Tibial artery (tissue), 4 donors: ENCODE measurements around the gene PRKCB.

Experiments
- DNase-seq, 2 donors: peaks; one replicate each; pipeline ENCODE4 v3.0.0-alpha.2; 2019
- H3K27ac ChIP-seq, 2 donors: fragments of 200-600 bp; sonication (generic) in 1 of 2; 1 replicate in 1 of 2; 2 replicates in 1 of 2; pipeline ENCODE4 v1.5.1; 2018 to 2019; ENCODE audit warnings: mild to moderate bottlenecking in 1 of 2
- H3K27me3 ChIP-seq, 2 donors: fragments of 200-600 bp; sonication (generic) in 1 of 2; one replicate each; pipeline versions ENCODE4 v1.5.1 to v1.6.0; 2016 to 2019
- H3K36me3 ChIP-seq, 3 donors: fragments of 200-600 bp; sonication (generic) in 2 of 3; one replicate each; pipeline ENCODE4 v1.5.1; 2016 to 2019; ENCODE audit warnings: mild to moderate bottlenecking in 2 of 3
- H3K4me1 ChIP-seq, 4 donors: fragments of 200-600 bp; sonication (generic) in 2 of 4; 1 replicate in 3 of 4; 2 replicates in 1 of 4; pipeline ENCODE4 v1.5.1; 2016 to 2019
- H3K4me3 ChIP-seq, 2 donors: fragments of 200-600 bp; sonication (generic) in 1 of 2; 1 replicate in 1 of 2; 2 replicates in 1 of 2; pipeline ENCODE4 v1.5.1; 2018 to 2019; ENCODE audit warnings: mild to moderate bottlenecking in 2 of 2
- H3K9me3 ChIP-seq, 3 donors: fragments of 200-600 bp; sonication (generic) in 1 of 3; one replicate each; pipeline ENCODE4 v1.5.1; 2016 to 2019
- CTCF ChIP-seq, 2 experiments: fragments of 200-600 bp in 1 of 2; fragments of 450-650 bp in 1 of 2; IDR thresholded peaks; one replicate each; pipeline ENCODE4 v1.5.1; 2017 to 2019; ENCODE audit warnings: antibody characterized with exemption in 2 of 2, mild to moderate bottlenecking in 1 of 2, moderate library complexity in 1 of 2
- intact Hi-C: fragments of 100-400 bp; cut with DNase I; formaldehyde crosslinking; loops from one replicate; pipeline ENCODE4 v1.15.0; 2023; ENCODE audit warnings: low total_unique reads

Gene PRKCB

DNA sequence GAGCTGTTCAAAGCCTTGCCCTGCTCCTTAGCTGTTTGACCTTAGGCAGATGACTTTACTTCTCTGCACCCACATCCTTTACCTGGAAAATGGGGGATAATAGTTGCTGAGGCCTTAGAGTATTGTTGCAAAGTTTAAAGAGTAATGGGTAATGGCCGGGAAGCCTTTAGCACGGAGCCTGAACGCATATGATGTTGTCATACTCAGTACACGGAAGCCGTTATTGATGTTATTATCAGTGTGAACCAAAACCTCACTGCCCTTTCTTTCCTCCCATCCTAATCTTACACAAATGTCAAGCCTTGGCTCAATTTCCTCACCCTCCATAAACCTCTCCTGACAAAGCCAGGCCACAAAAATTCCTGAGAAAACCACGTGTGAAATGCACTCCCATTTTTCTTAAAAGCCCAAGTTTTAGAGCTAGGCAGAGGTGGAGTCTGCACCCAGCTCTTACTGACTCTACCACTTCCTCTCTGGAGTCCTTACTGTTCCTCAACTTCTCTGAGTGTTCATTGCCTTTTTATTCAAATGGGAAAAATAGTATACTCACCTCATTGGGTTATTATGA lies 353.1 kb downstream of the PRKCB start:
- H3K36me3 ChIP-seq, result peaks cover 0 to 13% (median 0%) of the 10 kb centered on the region in 3 donors
- H3K9me3 ChIP-seq, result no peaks in the 10 kb centered on the region
- intact Hi-C loops, result loop anchor here (10.0 kb wide), 1 partner anchor 64 kb away; no protein-coding TSS in a partner anchor
- no peak overlapping the region for H3K27ac ChIP-seq
- no peak for TF ChIP-seq CTCF (IDR thresholded peaks at IDR 0.05)
- DNase-seq, result no peak
- no peaks in the 10 kb centered on the region for H3K27me3 ChIP-seq
- H3K4me3 ChIP-seq, result no peak overlapping the region
- no peaks in the 10 kb centered on the region for H3K4me1 ChIP-seq

GRCh38 chr16:24189941-24190340 lies 354.2 kb downstream of the PRKCB start:
- no peak overlapping the region for H3K4me3 ChIP-seq
- H3K27me3 ChIP-seq, result no peaks in the 10 kb centered on the region
- peaks cover 0 to 12% (median 0%) of the 10 kb centered on the region in 3 donors for H3K36me3 ChIP-seq
- TF ChIP-seq CTCF (IDR thresholded peaks at IDR 0.05), result no peak
- intact Hi-C loops, result loop anchor here (10.0 kb wide), 1 partner anchor 65 kb away; no protein-coding TSS in a partner anchor
- no peaks in the 10 kb centered on the region for H3K4me1 ChIP-seq
- DNase-seq, result no peak
- no peaks in the 10 kb centered on the region for H3K9me3 ChIP-seq
- no peak overlapping the region for H3K27ac ChIP-seq

- Histone ChIP-seq H3K4me1 (no peaks in the 10 kb centered on the region), H3K4me3 (no peak overlapping the region), H3K36me3 (peaks cover 0 to 5% (median 0%) of the 10 kb centered on the region in 3 donors), H3K27me3 (no peaks in the 10 kb centered on the region), H3K9me3 (no peaks in the 10 kb centered on the region), H3K27ac (no peak overlapping the region)
- no peak for DNase-seq
- intact Hi-C loops, result no loop called here
- no peak for TF ChIP-seq CTCF (IDR thresholded peaks at IDR 0.05)
Observed at GRCh38 chr16:24191876-24192402, 356.2 kb downstream of the PRKCB start.

GRCh38 chr16:24195221-24195620 lies 359.4 kb downstream of the PRKCB start:
- H3K4me1 ChIP-seq, result no peaks in the 10 kb centered on the region
- no peaks in the 10 kb centered on the region for H3K27me3 ChIP-seq
- no peak for DNase-seq
- peaks cover 0 to 5% (median 0%) of the 10 kb centered on the region in 3 donors for H3K36me3 ChIP-seq
- H3K4me3 ChIP-seq, result no peak overlapping the region
- TF ChIP-seq CTCF (IDR thresholded peaks at IDR 0.05), result no peak
- H3K9me3 ChIP-seq, result no peaks in the 10 kb centered on the region
- no peak overlapping the region for H3K27ac ChIP-seq
- intact Hi-C loops, result no loop called here

DNA sequence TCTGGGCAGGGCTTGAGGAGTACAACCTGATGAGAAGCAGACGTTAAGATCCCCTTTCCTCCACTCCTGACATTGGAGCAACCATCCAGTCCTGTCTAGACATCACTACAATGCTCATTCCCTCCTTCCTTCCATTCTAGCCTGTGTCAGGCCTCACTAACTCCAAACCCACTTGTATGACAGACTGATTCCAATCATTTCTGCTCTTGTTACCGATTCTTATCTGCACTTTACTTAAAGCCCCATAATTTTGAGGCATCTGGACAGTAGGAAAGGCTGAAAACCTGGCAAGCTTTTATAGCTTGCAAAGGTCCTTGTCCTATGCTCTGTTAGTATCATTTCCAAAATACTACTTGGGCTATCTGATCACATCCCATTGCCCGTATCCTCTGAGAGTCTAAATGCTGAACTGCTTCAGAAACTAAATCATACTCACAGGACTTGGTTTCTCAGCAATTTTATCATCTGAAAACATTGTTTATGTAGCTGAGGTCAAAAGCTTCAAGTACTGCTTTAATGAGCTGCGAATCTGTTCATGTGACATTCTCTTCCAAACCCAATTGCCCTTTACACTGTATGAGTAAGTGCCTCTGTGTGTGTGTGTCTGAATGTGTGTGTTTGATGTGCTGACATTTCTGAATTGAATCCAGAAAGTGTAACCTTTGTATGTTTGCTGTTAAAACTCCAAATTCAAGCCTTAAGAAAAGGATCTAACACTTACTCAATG lies 363.2 kb downstream of the PRKCB start:
- Histone ChIP-seq H3K36me3 (no peaks in the 10 kb centered on the region), H3K4me3 (no peak overlapping the region), H3K4me1 (no peaks in the 10 kb centered on the region), H3K9me3 (no peaks in the 10 kb centered on the region), H3K27me3 (no peaks in the 10 kb centered on the region), H3K27ac (no peak overlapping the region)
- no peak for TF ChIP-seq CTCF (IDR thresholded peaks at IDR 0.05)
- intact Hi-C loops, result no loop called here
- DNase-seq, result no peak
